ENCODE data around the gene BRINP1.
"Not testable (repeated sequence)": the region's sequence is repeated elsewhere in the genome, so short reads cannot be mapped to it uniquely, and the experiment has no call there.

The BRINP1 gene

DNA sequence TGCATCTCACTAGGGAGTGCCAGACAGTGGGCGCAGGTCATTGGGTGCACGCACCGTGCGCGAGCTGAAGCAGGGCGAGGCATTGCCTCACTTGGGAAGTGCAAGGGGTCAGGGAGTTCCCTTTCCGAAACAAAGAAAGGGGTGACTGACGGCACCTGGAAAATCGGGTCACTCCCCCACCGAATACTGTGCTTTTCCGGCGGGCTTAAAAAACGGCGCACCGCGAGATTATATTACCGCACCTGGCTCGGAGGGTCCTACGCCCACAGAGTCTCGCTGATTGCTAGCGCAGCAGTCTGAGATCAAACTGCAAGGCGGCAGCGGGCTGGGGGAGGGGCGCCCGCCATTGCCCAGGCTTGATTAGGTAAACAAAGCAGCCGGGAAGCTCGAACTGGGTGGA lies 200.0 kb downstream of the BRINP1 start:
- H3K9ac ChIP-seq (ENCODE audit: low read length); H3K4me3 ChIP-seq (ENCODE audit: low read length); H3K9me3 ChIP-seq (ENCODE audit: control insufficient read depth, low read length); H3K27me3 ChIP-seq (ENCODE audit: control insufficient read depth, insufficient read depth, low read length); H3K36me3 ChIP-seq (ENCODE audit: control insufficient read depth, insufficient read depth, low read length); H3K4me1 ChIP-seq (ENCODE audit: control insufficient read depth, insufficient read depth, low read length): not testable (repeated sequence)

DNA sequence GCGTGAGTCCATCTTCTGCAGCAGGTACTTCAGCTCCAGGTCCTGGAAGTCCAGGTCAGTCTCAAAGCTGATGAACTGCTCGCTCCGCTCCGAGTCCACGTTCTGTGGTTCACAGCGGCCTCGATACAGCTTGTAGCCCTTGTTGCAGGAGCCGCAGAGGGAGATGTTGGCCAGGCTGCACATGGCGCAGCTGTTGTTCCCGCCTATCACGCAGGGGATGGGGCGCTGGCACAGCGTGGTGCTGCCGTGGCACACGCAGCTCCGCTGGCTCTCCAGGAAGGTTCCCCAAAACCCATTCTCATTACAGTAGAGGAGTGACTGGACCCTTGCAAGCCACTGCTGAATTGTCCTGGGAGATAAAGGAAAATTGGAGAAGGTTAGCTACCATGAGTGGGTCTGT lies 201.4 kb downstream of the BRINP1 start:
- Histone ChIP-seq H3K9me3 (ENCODE audit: control insufficient read depth, low read length) (no peaks in the 10 kb centered on the region), H3K9ac (ENCODE audit: low read length) (no peak overlapping the region), H3K4me3 (ENCODE audit: low read length) (no peak overlapping the region), H3K36me3 (ENCODE audit: control insufficient read depth, insufficient read depth, low read length) (no peaks in the 10 kb centered on the region), H3K27me3 (ENCODE audit: control insufficient read depth, insufficient read depth, low read length) (no peaks in the 10 kb centered on the region), H3K4me1 (ENCODE audit: control insufficient read depth, insufficient read depth, low read length) (no peaks in the 10 kb centered on the region)

DNA sequence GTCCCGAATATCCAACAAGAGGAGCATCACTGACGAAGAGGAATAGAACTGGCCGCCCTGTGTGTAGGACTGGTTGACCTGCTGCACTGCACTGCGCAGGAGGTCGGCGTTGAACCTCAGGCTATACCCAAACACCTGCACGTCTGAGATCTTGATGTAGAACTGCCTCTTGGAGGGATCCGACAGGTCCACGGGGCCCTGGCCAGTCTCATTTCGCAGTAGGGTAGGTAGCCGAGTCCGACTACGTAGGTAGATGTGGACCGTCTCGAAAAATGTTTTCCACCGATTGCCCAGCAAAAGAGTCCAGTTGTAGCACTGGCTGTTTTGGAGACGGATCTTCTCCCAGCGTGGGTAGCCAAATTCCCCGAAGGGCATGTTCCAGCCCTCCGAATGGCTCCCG lies 202.0 kb downstream of the BRINP1 start:
- Histone ChIP-seq H3K9me3 (ENCODE audit: control insufficient read depth, low read length) (no peaks in the 10 kb centered on the region), H3K9ac (ENCODE audit: low read length) (no peak overlapping the region), H3K36me3 (ENCODE audit: control insufficient read depth, insufficient read depth, low read length) (no peaks in the 10 kb centered on the region), H3K27me3 (ENCODE audit: control insufficient read depth, insufficient read depth, low read length) (no peaks in the 10 kb centered on the region), H3K4me3 (ENCODE audit: low read length) (no peak overlapping the region), H3K4me1 (ENCODE audit: control insufficient read depth, insufficient read depth, low read length) (no peaks in the 10 kb centered on the region)

DNA sequence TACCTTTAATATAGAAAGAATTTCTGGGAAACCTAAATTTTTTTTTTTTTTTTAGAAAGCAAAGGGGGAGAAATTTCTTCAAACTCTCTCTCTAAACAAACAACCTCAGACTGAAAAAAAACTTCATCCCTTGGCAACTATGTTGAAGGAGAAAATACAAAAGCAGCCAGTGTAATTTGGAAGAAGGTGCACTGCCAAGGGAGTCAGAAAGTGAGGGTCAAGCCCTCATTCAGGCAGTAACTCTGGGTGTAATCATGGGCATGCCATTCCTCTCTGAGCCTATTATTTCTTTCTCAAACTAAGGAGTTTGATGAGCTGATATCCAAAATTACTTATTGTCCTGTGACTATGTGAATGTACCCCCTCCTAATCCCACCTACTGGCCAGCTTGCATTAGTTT lies 203.1 kb downstream of the BRINP1 start:
- H3K27me3 ChIP-seq (ENCODE audit: control insufficient read depth, insufficient read depth, low read length), result no peaks in the 10 kb centered on the region
- no peaks in the 10 kb centered on the region for H3K4me1 ChIP-seq (ENCODE audit: control insufficient read depth, insufficient read depth, low read length)
- no peak overlapping the region for H3K9ac ChIP-seq (ENCODE audit: low read length)
- H3K9me3 ChIP-seq (ENCODE audit: control insufficient read depth, low read length), result no peaks in the 10 kb centered on the region
- no peak overlapping the region for H3K4me3 ChIP-seq (ENCODE audit: low read length)
- H3K36me3 ChIP-seq (ENCODE audit: control insufficient read depth, insufficient read depth, low read length), result no peaks in the 10 kb centered on the region

DNA sequence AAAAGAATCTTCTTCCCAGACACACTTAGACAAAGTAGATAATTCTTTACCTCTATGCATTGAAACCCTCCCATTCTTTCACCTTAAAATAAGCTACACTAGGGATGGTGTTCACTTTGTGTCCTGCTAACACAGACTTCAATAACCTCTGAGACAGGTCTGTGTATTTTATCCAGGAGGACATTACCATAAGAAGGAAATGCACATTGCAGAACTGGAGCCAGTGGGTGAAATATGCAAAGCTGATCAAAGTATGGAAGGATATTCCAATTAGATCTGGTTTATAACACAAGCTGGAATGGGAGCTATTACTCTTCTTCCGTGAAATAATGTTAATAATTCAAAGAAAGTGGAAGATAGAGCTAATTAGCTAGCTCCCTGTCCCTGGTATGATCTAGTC lies 204.1 kb downstream of the BRINP1 start:
- H3K27me3 ChIP-seq (ENCODE audit: control insufficient read depth, insufficient read depth, low read length), result no peaks in the 10 kb centered on the region

DNA sequence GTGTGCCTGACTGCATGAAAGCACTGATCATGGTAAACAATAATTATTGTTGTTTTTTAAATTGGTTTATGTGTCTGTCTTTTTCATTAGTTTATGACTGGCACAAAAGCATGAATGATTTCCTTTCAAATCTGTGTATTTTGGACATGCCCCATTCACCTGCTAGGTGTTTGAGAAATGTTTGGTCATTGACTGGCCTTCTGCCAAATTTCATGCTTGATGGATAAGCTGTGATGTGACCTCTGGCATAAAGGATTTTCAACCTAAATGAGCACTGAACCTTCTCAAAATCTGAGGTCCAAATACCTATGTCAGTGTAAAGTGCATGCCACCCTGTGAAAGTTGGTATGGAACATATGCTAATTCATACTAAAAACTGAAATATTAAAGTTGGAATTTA lies 204.5 kb downstream of the BRINP1 start:
- no peaks in the 10 kb centered on the region for H3K4me1 ChIP-seq (ENCODE audit: control insufficient read depth, insufficient read depth, low read length)
- no peaks in the 10 kb centered on the region for H3K9me3 ChIP-seq (ENCODE audit: control insufficient read depth, low read length)
- H3K27me3 ChIP-seq (ENCODE audit: control insufficient read depth, insufficient read depth, low read length), result no peaks in the 10 kb centered on the region
- no peaks in the 10 kb centered on the region for H3K36me3 ChIP-seq (ENCODE audit: control insufficient read depth, insufficient read depth, low read length)
- H3K4me3 ChIP-seq (ENCODE audit: low read length), result no peak overlapping the region
- H3K9ac ChIP-seq (ENCODE audit: low read length), result no peak overlapping the region

More for the DNA sequence above, 204.1 kb downstream of the BRINP1 start:
- Histone ChIP-seq H3K9me3 (ENCODE audit: control insufficient read depth, low read length) (no peaks in the 10 kb centered on the region), H3K9ac (ENCODE audit: low read length) (no peak overlapping the region), H3K4me3 (ENCODE audit: low read length) (no peak overlapping the region), H3K4me1 (ENCODE audit: control insufficient read depth, insufficient read depth, low read length) (no peaks in the 10 kb centered on the region), H3K36me3 (ENCODE audit: control insufficient read depth, insufficient read depth, low read length) (no peaks in the 10 kb centered on the region)

DNA sequence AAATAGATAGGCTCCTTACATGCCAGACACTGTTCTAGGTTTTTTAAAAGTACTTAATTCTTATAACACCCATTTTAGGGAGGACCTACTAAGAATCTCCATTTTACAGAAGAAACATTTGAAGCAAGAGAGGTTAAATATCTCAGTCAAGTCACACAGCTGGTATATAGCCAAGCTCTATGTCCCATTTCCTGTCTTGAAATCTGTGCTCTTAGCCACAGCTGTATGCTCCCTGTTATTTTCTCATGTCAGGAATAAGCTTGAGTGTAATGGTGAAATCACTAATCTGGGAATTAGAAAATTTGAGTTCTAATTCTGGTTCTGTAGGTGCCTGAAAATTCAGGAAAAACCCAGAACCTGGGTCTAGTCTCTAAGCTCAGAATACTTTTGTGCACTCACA lies 208.7 kb downstream of the BRINP1 start:
- Histone ChIP-seq H3K9ac (ENCODE audit: low read length) (no peak overlapping the region), H3K36me3 (ENCODE audit: control insufficient read depth, insufficient read depth, low read length) (no peaks in the 10 kb centered on the region), H3K4me3 (ENCODE audit: low read length) (no peak overlapping the region), H3K4me1 (ENCODE audit: control insufficient read depth, insufficient read depth, low read length) (no peaks in the 10 kb centered on the region), H3K27me3 (ENCODE audit: control insufficient read depth, insufficient read depth, low read length) (no peaks in the 10 kb centered on the region), H3K9me3 (ENCODE audit: control insufficient read depth, low read length) (no peaks in the 10 kb centered on the region)

DNA sequence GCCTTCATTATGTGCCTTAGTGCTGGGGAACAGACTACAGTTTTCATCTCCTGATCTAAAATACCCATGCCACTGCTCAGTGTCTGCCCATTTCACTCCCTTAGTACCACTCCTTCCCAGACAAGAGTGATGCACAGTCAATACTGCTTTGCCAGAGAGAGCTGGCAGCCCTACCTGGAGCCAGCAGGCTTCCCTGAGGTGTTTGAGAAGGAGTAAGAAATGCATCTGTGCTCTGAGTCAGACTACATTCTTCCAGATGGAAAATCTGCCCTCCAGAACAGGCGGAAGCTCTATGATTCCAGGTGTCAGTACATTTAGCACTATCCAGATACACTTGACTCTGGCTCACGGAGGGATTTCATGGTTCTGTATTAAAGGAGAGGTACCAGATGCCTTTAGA lies 209.8 kb downstream of the BRINP1 start:
- H3K4me3 ChIP-seq (ENCODE audit: low read length), result no peak overlapping the region
- H3K4me1 ChIP-seq (ENCODE audit: control insufficient read depth, insufficient read depth, low read length), result no peaks in the 10 kb centered on the region
- H3K9me3 ChIP-seq (ENCODE audit: control insufficient read depth, low read length), result no peaks in the 10 kb centered on the region
- no peaks in the 10 kb centered on the region for H3K36me3 ChIP-seq (ENCODE audit: control insufficient read depth, insufficient read depth, low read length)
- no peak overlapping the region for H3K9ac ChIP-seq (ENCODE audit: low read length)
- H3K27me3 ChIP-seq (ENCODE audit: control insufficient read depth, insufficient read depth, low read length), result no peaks in the 10 kb centered on the region

DNA sequence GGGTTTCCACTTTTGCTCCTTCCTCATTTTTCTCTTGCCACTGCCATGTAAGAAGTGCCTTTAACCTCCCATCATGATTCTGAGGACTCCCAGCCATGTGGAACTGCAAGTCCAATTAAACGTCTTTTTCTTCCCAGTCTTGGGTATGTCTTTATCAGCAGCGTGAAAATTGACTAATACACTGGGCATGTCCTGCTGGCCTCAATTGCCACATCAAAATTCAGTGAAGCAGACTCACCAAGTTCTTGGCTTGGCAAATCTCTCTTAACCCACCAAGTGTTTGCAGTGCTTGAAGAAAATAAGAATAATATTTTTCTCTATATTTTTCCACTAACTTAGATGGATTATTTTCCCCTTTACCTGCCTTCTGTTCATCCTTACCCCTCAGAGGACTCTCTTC lies 212.0 kb downstream of the BRINP1 start:
- Histone ChIP-seq H3K9ac (ENCODE audit: low read length) (no peak overlapping the region), H3K36me3 (ENCODE audit: control insufficient read depth, insufficient read depth, low read length) (no peaks in the 10 kb centered on the region), H3K4me3 (ENCODE audit: low read length) (no peak overlapping the region), H3K4me1 (ENCODE audit: control insufficient read depth, insufficient read depth, low read length) (no peaks in the 10 kb centered on the region), H3K9me3 (ENCODE audit: control insufficient read depth, low read length) (no peaks in the 10 kb centered on the region), H3K27me3 (ENCODE audit: control insufficient read depth, insufficient read depth, low read length) (no peaks in the 10 kb centered on the region)

DNA sequence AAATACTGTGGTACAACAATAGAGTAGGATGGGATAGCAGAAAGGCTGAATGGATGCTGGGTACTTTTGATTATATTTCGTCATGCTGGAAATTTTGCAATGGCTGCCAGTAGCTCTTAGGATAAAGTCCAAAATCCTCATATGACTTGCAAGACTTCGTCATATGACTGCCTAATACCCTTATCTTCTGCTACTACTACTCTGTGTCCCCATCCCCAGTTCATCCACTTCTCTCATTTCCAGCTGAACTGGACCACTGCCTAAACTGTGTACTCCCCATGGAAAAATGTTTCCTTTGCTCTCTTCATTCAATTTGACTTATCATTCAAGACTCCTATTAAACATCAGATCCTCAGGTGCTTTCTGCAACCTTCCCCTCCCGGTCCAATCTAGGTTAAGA lies 212.9 kb downstream of the BRINP1 start:
- H3K4me3 ChIP-seq (ENCODE audit: low read length), result no peak overlapping the region
- no peaks in the 10 kb centered on the region for H3K4me1 ChIP-seq (ENCODE audit: control insufficient read depth, insufficient read depth, low read length)
- H3K36me3 ChIP-seq (ENCODE audit: control insufficient read depth, insufficient read depth, low read length), result no peaks in the 10 kb centered on the region
- H3K9ac ChIP-seq (ENCODE audit: low read length), result no peak overlapping the region
- H3K9me3 ChIP-seq (ENCODE audit: control insufficient read depth, low read length), result no peaks in the 10 kb centered on the region
- H3K27me3 ChIP-seq (ENCODE audit: control insufficient read depth, insufficient read depth, low read length), result no peaks in the 10 kb centered on the region

DNA sequence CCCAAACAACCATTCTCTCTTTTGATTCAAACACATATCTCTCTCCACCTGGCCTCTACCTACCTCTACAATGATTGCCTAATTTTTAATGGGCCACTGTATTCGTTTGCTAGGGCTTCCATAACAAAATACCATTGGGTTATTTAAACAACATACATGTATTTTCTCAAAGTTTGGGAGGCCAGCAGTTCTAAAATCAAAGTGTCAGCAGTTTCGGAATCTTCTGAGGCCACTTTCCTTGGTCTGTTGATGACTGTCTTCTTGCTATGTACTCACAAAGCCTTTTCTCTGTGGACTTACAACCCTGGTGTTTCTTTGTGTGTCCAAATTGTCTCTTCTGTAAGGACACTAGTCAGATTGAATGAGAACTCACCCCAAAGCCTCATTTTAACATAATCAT lies 214.7 kb downstream of the BRINP1 start:
- Histone ChIP-seq H3K36me3 (ENCODE audit: control insufficient read depth, insufficient read depth, low read length) (no peaks in the 10 kb centered on the region), H3K9me3 (ENCODE audit: control insufficient read depth, low read length) (no peaks in the 10 kb centered on the region), H3K4me1 (ENCODE audit: control insufficient read depth, insufficient read depth, low read length) (no peaks in the 10 kb centered on the region), H3K4me3 (ENCODE audit: low read length) (no peak overlapping the region), H3K9ac (ENCODE audit: low read length) (no peak overlapping the region), H3K27me3 (ENCODE audit: control insufficient read depth, insufficient read depth, low read length) (no peaks in the 10 kb centered on the region)

DNA sequence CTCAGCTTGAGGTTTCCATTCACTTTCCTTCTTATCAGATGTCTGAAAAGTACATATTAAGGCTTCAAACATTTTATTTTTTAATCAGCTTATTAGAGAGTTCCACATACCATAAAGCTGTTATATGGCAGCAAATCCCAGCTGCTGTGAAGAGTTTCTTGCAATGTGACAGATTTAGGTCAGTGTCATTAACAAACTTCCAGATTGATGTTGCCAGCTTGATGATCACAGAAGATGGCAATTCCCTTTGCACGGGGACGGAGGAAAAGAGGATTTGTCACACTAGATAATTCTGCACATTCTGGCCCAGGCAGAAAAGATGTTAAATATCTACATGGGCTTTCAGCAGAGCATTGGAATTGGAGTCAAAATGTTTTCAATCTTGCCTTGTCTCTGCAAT lies 215.8 kb downstream of the BRINP1 start:
- Histone ChIP-seq H3K9ac (ENCODE audit: low read length) (no peak overlapping the region), H3K27me3 (ENCODE audit: control insufficient read depth, insufficient read depth, low read length) (no peaks in the 10 kb centered on the region), H3K4me1 (ENCODE audit: control insufficient read depth, insufficient read depth, low read length) (no peaks in the 10 kb centered on the region), H3K4me3 (ENCODE audit: low read length) (no peak overlapping the region), H3K36me3 (ENCODE audit: control insufficient read depth, insufficient read depth, low read length) (no peaks in the 10 kb centered on the region), H3K9me3 (ENCODE audit: control insufficient read depth, low read length) (no peaks in the 10 kb centered on the region)

DNA sequence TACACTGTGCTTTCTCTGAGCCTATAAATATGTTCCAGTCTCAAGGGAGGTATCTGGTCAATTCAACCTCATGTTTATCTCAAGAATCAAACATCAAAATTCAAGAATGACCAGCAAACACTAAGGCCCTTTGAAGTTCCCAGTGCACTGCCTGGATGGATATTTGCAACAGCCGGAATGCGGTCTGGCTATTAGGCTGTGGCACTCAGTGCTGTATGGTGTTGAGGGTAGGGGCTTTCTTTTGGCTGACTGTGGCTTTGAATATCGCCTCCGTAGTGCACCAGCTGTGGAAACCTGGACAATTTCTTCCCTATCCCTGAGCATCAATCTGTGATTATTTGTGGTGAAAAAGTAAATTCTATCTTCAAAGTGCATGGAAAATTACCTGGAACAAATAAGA lies 220.4 kb downstream of the BRINP1 start:
- Histone ChIP-seq H3K27me3 (ENCODE audit: control insufficient read depth, insufficient read depth, low read length) (no peaks in the 10 kb centered on the region), H3K4me1 (ENCODE audit: control insufficient read depth, insufficient read depth, low read length) (no peaks in the 10 kb centered on the region), H3K36me3 (ENCODE audit: control insufficient read depth, insufficient read depth, low read length) (no peaks in the 10 kb centered on the region), H3K9ac (ENCODE audit: low read length) (no peak overlapping the region), H3K9me3 (ENCODE audit: control insufficient read depth, low read length) (no peaks in the 10 kb centered on the region), H3K4me3 (ENCODE audit: low read length) (no peak overlapping the region)
